KG1 (cell line): ENCODE measurements around the gene EXO1.
"Not testable (repeated sequence)": the region's sequence is repeated elsewhere in the genome, so short reads cannot be mapped to it uniquely, and the experiment has no call there.

Experiments used
- DNase-seq: peaks from one replicate; lab custom pipeline; 2025; lab: John Stamatoyannopoulos, UW

Gene EXO1

GRCh38 chr1:241847796-241848685 is at the start of gene EXO1:
Gene EXO1, plus strand, starts transcription at chr1:241848204. Its CDS starts 2,222 bp downstream, at chr1:241850426.
- peak; percentile 91 for DNase-seq

GRCh38 chr1:241799416-241799815 is 48.6 kb upstream of the EXO1 start:
- DNase-seq, result no peak

GRCh38 chr1:241800640-241801039 is 47.4 kb upstream of the EXO1 start:
- no peak for DNase-seq

DNA sequence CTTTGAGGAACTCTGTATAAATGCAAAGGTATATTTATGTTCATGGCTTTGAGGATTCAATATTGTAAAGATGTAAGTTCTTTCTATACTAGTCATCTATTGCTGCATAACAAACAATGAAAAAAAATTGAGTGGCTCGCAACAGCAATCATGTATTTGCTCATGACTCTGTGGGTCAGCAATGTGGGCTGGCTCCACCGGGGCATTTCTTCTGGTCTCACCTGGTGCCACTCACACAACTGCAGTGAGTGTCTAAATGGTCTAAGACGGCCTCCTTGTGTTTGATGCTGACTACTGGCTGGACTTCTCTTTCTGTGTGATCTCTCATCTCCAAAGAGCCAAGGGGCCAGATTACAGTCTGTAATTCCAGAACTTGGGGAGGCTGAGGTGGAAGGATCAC is 45.1 kb upstream of the EXO1 start:
- DNase-seq, result no peak

DNA sequence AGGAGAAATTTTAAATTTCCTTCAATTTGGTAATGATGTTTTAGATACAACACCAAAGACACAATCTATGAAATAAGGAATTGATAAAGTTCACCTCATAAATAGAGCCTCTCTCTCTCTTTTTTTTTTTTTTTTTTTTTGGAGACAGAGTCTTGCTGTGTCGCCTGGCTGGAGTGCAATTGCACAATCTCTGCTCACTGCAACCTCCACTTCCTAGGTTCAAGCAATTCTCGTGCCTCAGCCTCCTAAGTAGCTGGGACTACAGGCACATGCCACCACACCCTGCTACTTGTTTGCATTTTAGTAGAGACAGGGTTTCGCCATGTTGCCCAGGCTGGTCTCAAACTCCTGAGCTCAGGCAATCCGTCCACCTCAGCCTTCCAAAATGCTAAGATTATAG is 43.3 kb upstream of the EXO1 start:
- not testable (repeated sequence) for DNase-seq

- no peak for DNase-seq
Observed at GRCh38 chr1:241808265-241808664, 39.7 kb upstream of the EXO1 start.

GRCh38 chr1:241810769-241811405 is 37.1 kb upstream of the EXO1 start:
- DNase-seq, result no peak

GRCh38 chr1:241813768-241814320 is 34.2 kb upstream of the EXO1 start:
- DNase-seq, result no peak

DNA sequence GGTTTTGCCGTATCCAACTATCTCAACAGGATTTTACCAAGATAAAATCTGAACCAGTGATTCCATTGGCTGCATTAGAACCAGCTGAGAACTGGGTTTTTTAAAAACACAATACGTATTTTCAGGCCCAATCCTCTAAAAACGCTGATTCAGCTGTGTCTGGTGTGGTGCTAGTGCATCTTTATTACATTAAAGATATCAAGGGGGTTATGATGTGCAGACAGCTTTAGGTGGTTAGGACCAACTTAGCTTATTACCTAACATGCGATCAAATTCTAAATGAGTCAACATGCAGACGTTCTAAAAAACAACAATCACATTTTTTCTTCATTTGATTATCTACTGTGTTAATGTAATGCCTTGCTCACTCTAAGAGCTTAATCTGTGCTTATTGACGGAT is 32.0 kb upstream of the EXO1 start:
- DNase-seq, result no peak

DNA sequence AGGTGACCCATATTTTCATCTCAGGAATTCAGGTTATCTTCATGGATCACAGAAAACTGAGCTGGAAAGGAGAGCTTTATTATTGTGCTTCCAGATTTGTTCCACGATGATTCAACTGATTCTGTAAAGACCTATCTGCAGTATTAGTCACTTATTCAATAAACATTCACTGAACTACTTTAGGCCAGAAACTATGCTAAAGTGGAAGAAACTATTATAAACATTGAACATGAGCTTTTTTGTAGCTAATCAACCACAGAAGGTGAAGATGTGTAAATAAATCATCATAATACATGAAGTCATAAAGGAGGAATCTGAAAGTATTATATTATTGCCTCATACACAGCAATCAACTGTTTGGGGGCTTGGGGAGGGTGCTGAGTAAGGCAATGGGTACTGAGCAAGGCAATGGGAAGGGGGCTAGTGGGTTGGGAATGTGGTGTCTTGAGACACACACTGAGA is 30.6 kb upstream of the EXO1 start:
- no peak for DNase-seq

DNA sequence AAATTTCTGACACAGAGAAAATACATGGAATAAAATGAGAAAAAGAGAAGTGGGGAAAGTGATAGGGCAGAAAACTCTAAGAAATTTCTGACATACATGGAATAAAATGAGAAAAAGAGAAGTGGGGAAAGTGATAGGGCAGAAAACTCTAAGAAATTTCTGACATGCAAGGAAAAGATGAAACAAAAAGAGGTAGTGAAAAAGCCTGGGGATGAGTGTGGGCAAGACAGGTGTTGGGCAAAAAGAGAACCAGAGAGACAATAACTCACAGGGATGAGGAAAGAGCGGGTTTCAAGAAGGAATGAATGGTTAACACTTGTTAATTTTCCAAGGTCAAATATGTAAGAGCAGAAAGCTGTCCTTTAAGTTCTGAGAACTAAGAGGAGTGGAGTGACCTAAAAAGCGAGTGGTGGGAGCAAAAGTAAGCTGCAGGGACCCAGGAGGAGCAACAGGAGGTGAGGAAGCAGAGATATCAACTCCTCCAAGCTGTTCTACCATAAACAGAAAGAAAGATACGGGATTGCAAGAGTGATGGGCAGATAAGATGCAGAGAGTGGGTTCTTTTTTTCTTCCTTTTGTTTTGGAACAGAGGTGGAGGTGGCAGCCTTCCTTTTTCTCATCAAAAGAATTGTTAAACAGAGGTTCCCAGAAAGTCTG is 29.9 kb upstream of the EXO1 start:
- DNase-seq, result no peak

GRCh38 chr1:241819340-241819866 is 28.6 kb upstream of the EXO1 start:
- no peak for DNase-seq

GRCh38 chr1:241821363-241821762 is 26.6 kb upstream of the EXO1 start:
- no peak for DNase-seq

GRCh38 chr1:241822846-241823245 is 25.2 kb upstream of the EXO1 start:
- DNase-seq, result no peak

DNA sequence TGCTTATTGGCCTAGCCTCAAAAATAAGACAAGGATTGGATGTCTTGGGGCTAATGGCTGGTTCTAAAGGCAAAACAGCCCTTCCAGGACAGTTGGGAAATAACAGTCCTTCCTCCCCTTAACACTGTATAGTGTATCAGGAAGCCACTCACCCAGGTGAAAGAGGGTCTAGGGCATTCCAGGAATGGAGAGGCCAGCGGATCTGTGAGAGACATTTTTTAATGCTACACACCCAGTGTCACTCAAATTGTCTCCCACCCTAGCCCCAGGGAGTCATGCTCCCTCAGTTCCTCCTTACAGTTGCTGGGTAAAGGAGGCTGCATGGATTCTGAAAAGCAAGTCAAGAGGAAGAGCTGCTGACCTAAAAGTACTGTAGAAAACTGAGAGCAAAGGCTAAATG is 24.1 kb upstream of the EXO1 start:
- DNase-seq, result no peak

- DNase-seq, result no peak
Observed at GRCh38 chr1:241825581-241825980, 22.4 kb upstream of the EXO1 start.

GRCh38 chr1:241826613-241827012 is 21.4 kb upstream of the EXO1 start:
- not testable (repeated sequence) for DNase-seq

DNA sequence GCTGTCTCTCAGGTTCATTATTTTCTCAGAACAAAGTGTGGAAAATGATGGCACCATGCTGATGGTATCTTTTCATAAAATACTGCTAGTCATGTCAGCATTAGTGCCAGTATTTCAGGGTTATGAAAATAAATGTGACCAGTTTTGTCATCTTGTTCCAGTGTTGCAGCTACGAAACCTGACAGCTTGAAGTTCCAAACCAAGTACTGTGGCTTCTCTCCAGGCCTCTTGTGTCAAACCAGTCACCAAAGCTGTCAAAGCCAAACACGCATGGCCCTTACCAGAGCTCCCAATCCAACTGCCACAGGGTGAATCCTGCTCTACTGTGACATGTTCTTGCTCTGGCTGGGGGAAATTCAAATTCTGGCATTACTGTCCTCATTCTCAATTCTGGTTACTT is 20.7 kb upstream of the EXO1 start:
- DNase-seq, result no peak

- DNase-seq, result no peak
Observed at GRCh38 chr1:241828463-241829021, 19.5 kb upstream of the EXO1 start.

- no peak for DNase-seq
Observed at GRCh38 chr1:241829468-241829867, 18.5 kb upstream of the EXO1 start.

- no peak for DNase-seq
Observed at GRCh38 chr1:241834733-241835377, 13.1 kb upstream of the EXO1 start.
